Esophagus muscularis mucosa (tissue), 4 donors: ENCODE data around the gene ALG1. TPM values are rescaled to one million over a fixed set of nuclear protein-coding genes. Genes with fewer than 3 reads are reported as not detected.

Experiments used
- DNase-seq: peaks from one replicate; pipeline ENCODE4 v3.0.0-alpha.2; 2017; ENCODE audit errors: extremely low spot score
- H3K27ac ChIP-seq, 4 donors: fragments of 200-600 bp; sonication (generic); replicated peaks in 1 of 4; 1 replicate in 3 of 4; 2 replicates in 1 of 4; pipeline ENCODE4 v1.5.1; 2016 to 2019; ENCODE audit warnings: mild to moderate bottlenecking in 1 of 4
- H3K27me3 ChIP-seq, 4 donors: fragments of 200-600 bp; sonication (generic); one replicate each; pipeline versions ENCODE4 v1.5.1 to v1.6.0; 2016 to 2019
- H3K36me3 ChIP-seq, 4 donors: fragments of 200-600 bp; sonication (generic); one replicate each; pipeline ENCODE4 v1.5.1; 2016 to 2019
- H3K4me1 ChIP-seq, 4 donors: fragments of 200-600 bp; sonication (generic); one replicate each; pipeline ENCODE4 v1.5.1; 2016 to 2019
- H3K4me3 ChIP-seq, 4 donors: fragments of 200-600 bp; sonication (generic); 1 replicate in 2 of 4; 2 replicates in 2 of 4; pipeline ENCODE4 v1.5.1; 2016 to 2019; ENCODE audit warnings: mild to moderate bottlenecking in 4 of 4, moderate library complexity in 1 of 4
- H3K9me3 ChIP-seq, 4 donors: fragments of 200-600 bp; sonication (generic); 1 replicate in 3 of 4; 2 replicates in 1 of 4; pipeline ENCODE4 v1.5.1; 2016 to 2019
- EP300 ChIP-seq: sonication (generic); formaldehyde crosslinking; IDR thresholded peaks from one replicate; pipeline ENCODE4 v1.6.1; 2017; ENCODE audit warnings: antibody characterized with exemption
- POLR2A ChIP-seq: fragments of 450-650 bp; IDR thresholded peaks from one replicate; pipeline ENCODE4 v1.6.1; 2017; ENCODE audit warnings: antibody characterized with exemption, moderate library complexity, mild to moderate bottlenecking, low read depth
- POLR2AphosphoS5 ChIP-seq, 2 donors: sonication (generic); formaldehyde crosslinking; IDR thresholded peaks; one replicate each; pipeline ENCODE4 v1.6.1; 2017; ENCODE audit warnings: antibody characterized with exemption in 2 of 2
- WGBS: methylation state at CpG from one replicate; pipeline ENCODE4 v1.1.5; 2018; 5-methylcytosine and 5-hydroxymethylcytosine counted together
- intact Hi-C: fragments of 100-400 bp; cut with DNase I; formaldehyde crosslinking; loops from one replicate; pipeline ENCODE4 v1.15.1; 2023
- total RNA-seq, 4 donors: library from RNA; depleted of rRNA; stranded (reverse); fragments of >200 nt; gene quantifications; one replicate each; pipeline versions ENCODE4 v1.1.0 to v1.2.1, GENCODE V29; 2016
- TF ChIP-seq, protein P1 (sequence below), 3 experiments: fragments of 200-600 bp in 2 of 3; fragments of 450-650 bp in 1 of 3; sonication (generic) in 2 of 3; IDR thresholded peaks; one replicate each; pipeline ENCODE4 v1.5.1; 2017 to 2019; ENCODE audit warnings: antibody characterized with exemption in 3 of 3, mild to moderate bottlenecking in 2 of 3, moderate library complexity in 1 of 3

ALG1 gene, protein sequence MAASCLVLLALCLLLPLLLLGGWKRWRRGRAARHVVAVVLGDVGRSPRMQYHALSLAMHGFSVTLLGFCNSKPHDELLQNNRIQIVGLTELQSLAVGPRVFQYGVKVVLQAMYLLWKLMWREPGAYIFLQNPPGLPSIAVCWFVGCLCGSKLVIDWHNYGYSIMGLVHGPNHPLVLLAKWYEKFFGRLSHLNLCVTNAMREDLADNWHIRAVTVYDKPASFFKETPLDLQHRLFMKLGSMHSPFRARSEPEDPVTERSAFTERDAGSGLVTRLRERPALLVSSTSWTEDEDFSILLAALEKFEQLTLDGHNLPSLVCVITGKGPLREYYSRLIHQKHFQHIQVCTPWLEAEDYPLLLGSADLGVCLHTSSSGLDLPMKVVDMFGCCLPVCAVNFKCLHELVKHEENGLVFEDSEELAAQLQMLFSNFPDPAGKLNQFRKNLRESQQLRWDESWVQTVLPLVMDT
- 10 to 100 TPM; 10.4 to 15.9 (median 12.2) TPM for total RNA-seq

DNA sequence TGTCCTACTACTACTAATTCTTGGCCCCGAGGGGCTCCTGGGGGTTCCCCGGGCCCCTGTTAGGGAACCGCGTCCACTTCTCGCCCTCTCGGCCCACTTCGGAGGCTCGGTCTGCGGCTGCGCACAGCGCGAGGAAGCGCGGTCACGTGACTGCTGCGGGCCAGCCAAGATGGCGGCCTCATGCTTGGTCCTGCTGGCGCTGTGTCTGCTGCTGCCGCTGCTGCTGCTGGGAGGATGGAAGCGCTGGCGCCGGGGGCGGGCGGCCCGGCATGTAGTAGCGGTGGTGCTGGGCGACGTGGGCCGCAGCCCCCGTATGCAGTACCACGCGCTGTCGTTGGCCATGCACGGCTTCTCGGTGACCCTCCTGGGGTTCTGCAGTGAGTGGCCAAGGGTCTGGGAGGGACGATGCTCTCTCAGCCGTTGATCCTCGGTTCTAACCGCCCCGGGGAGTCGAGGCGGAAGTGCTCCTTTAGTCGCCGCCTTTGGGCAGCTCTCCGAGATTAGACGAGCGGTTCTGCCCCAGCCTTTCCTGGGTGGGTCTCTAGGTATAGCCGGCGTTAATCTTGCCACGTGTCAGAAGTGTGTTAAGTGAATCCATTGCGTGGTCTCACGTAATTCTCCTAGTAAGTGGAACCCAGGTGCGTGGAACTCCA is at the start of gene ALG1:
ALG1 (plus strand) TSS at position 163 of the 653 bp plus-strand sequence; CDS start at position 170, 7 bp downstream.
- WGBS: under 1% methylated on average over 19 of the region's 53 CpGs
- TF ChIP-seq POLR2A: peak; percentile 49
- TF ChIP-seq POLR2AphosphoS5 (IDR thresholded peaks at IDR 0.05): peak; percentile 93 to 95
- TF ChIP-seq, protein P1, sequence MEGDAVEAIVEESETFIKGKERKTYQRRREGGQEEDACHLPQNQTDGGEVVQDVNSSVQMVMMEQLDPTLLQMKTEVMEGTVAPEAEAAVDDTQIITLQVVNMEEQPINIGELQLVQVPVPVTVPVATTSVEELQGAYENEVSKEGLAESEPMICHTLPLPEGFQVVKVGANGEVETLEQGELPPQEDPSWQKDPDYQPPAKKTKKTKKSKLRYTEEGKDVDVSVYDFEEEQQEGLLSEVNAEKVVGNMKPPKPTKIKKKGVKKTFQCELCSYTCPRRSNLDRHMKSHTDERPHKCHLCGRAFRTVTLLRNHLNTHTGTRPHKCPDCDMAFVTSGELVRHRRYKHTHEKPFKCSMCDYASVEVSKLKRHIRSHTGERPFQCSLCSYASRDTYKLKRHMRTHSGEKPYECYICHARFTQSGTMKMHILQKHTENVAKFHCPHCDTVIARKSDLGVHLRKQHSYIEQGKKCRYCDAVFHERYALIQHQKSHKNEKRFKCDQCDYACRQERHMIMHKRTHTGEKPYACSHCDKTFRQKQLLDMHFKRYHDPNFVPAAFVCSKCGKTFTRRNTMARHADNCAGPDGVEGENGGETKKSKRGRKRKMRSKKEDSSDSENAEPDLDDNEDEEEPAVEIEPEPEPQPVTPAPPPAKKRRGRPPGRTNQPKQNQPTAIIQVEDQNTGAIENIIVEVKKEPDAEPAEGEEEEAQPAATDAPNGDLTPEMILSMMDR (IDR thresholded peaks at IDR 0.05): peak in 1 of 3 experiments; percentile 28
- no peak for TF ChIP-seq EP300
- Histone ChIP-seq H3K27ac (peak within 1 kb of the TSS; percentile 68 to 85 (median 78)), H3K4me1 (peaks cover 5 to 23% (median 17%) of the 10 kb centered on the region in 4 donors), H3K27me3 (no peaks in the 10 kb centered on the region), H3K9me3 (no peaks in the 10 kb centered on the region), H3K36me3 (peaks cover 17 to 34% (median 25%) of the 10 kb centered on the region in 4 donors), H3K4me3 (peak within 1 kb of the TSS; percentile 70 to 76 (median 71))
- intact Hi-C loops: loop anchor here (10.0 kb wide), 1 partner anchor 107 kb away; no protein-coding TSS in a partner anchor
- peak; percentile 97 for DNase-seq

DNA sequence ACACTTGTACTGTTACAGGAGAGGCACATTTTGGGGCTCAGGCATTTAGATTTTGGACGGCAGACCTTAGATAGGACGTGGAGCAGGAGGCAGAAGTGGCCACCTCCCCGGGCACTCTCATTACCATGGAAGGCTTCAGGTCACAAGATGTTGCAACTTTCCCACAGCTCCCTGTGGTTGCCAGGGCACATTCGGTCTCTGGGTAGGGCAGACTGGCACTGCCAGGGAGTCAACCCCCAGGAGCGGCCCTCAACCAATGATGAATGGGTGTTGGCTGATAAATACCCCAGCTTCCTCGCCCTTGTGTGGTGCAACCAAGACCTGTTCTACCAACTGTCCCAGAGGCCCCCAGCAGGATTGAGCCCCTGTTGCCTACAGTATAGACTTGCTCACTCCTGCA is 49.1 kb upstream of the ALG1 start:
- Histone ChIP-seq H3K27ac (no peak overlapping the region), H3K4me3 (no peak overlapping the region), H3K36me3 (peaks cover 4 to 18% (median 12%) of the 10 kb centered on the region in 4 donors), H3K9me3 (no peaks in the 10 kb centered on the region), H3K4me1 (no peaks in the 10 kb centered on the region), H3K27me3 (peaks cover 0 to 11% (median 0%) of the 10 kb centered on the region in 4 donors)
- intact Hi-C loops: no loop called here
- WGBS: 64% methylated on average over 4 of the region's 6 CpGs
- TF ChIP-seq, protein P1 (IDR thresholded peaks at IDR 0.05): no peak
- TF ChIP-seq POLR2AphosphoS5 (IDR thresholded peaks at IDR 0.05): no peak
- TF ChIP-seq EP300: no peak
- no peak for TF ChIP-seq POLR2A
- no peak for DNase-seq

DNA sequence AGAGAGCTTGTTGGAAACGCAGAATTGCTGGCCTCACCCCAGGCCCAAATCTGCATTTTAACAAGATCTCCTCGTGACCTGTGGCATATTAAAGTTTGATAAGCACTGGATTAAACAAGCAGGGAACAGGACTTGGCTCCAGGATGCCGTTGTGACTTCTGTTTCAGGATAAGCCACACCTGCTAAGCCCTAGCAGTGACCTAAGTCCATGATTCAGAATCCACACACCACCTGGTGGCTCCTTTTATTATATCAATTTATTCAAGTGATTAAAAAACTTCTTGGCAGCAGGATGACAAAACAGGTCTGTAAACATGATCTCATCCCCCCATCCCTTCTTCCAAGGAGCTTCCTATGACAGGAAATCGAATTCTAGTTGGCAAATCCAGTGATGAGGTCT is 47.0 kb upstream of the ALG1 start:
- Histone ChIP-seq H3K4me3 (no peak overlapping the region), H3K27me3 (peaks cover 0 to 11% (median 0%) of the 10 kb centered on the region in 4 donors), H3K27ac (no peak overlapping the region), H3K9me3 (no peaks in the 10 kb centered on the region), H3K36me3 (peaks cover 13 to 39% (median 28%) of the 10 kb centered on the region in 4 donors), H3K4me1 (no peaks in the 10 kb centered on the region)
- 60% methylated on average over 4 of the region's 4 CpGs for WGBS
- TF ChIP-seq, protein P1 (IDR thresholded peaks at IDR 0.05): no peak
- TF ChIP-seq EP300 (no peak), POLR2A (no peak), POLR2AphosphoS5 (IDR thresholded peaks at IDR 0.05) (no peak)
- DNase-seq: no peak
- intact Hi-C loops: no loop called here

DNA sequence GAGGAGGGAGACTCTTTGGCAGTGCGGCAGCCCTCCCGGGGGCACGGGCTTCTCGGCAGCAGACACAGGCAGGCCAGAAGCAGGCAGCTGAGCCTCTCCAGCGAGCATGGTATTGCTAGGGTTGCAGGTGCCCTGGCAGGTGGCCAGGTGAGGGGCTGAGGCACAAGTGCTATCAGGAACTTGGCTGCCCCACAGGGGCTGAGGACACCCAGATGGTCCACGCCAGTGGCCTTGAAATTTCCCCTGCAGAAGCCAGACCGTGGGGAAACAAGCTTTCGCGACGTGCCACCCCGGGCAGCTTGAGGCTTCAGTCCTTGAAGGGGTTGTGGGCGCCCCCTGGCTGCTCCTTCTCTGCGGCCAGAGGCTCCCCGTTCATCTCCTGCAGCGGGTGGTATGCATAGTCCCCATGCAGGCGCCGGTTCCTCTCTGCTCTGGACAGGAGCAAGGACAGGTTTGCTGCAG is 46.4 kb upstream of the ALG1 start:
- no peak for DNase-seq
- intact Hi-C loops: no loop called here
- Histone ChIP-seq H3K27me3 (peaks cover 0 to 11% (median 0%) of the 10 kb centered on the region in 4 donors), H3K27ac (no peak overlapping the region), H3K4me1 (no peaks in the 10 kb centered on the region), H3K4me3 (no peak overlapping the region), H3K36me3 (peaks cover 13 to 44% (median 31%) of the 10 kb centered on the region in 4 donors), H3K9me3 (no peaks in the 10 kb centered on the region)
- TF ChIP-seq POLR2AphosphoS5 (IDR thresholded peaks at IDR 0.05): no peak
- TF ChIP-seq, protein P1 (IDR thresholded peaks at IDR 0.05): no peak
- TF ChIP-seq POLR2A: no peak
- no peak for TF ChIP-seq EP300
- 55% methylated on average over 10 of the region's 17 CpGs for WGBS
